Stomach (tissue), 9 donors: ENCODE data around the gene DPP10. TPM values are rescaled to one million over a fixed set of nuclear protein-coding genes. Genes with fewer than 3 reads are reported as not detected.

Source experiments
- DNase-seq, 2 donors: peaks; one replicate each; pipeline versions ENCODE4 v3.0.0 to v3.0.0-alpha.2; 2013 to 2019
- H3K27ac ChIP-seq, 5 donors: fragments of 200-600 bp in 4 of 5; sonication (generic) in 4 of 5; one replicate each; pipeline ENCODE4 v1.5.1; 2013 to 2019; ENCODE audit warnings: mild to moderate bottlenecking in 1 of 5, moderate library complexity in 1 of 5
- H3K27me3 ChIP-seq, 3 donors: fragments of 200-600 bp; sonication (generic); one replicate each; pipeline ENCODE4 v1.5.1; 2017 to 2019; ENCODE audit warnings: mixed run types in 1 of 3
- H3K36me3 ChIP-seq, 4 donors: fragments of 200-600 bp; sonication (generic); 1 replicate in 3 of 4; 2 replicates in 1 of 4; pipeline ENCODE4 v1.5.1; 2016 to 2019
- H3K4me1 ChIP-seq, 4 donors: fragments of 200-600 bp; sonication (generic); one replicate each; pipeline ENCODE4 v1.5.1; 2016 to 2019
- H3K4me3 ChIP-seq, 4 donors: fragments of 200-600 bp; sonication (generic) in 3 of 4; one replicate each; pipeline ENCODE4 v1.5.1; 2016 to 2019; ENCODE audit warnings: mild to moderate bottlenecking in 1 of 4
- H3K9me3 ChIP-seq, 4 donors: fragments of 200-600 bp; sonication (generic); one replicate each; pipeline ENCODE4 v1.5.1; 2016 to 2019
- CTCF ChIP-seq, 7 experiments: fragments of 450-650 bp in 4 of 7; fragments of 200-600 bp in 3 of 7; sonication (generic) in 3 of 7; IDR thresholded peaks; one replicate each; pipeline ENCODE4 v1.5.1; 2016 to 2019; ENCODE audit warnings: antibody characterized with exemption in 7 of 7, control low read depth in 2 of 7, mild to moderate bottlenecking in 1 of 7
- EP300 ChIP-seq: sonication (generic); formaldehyde crosslinking; IDR thresholded peaks from one replicate; pipeline ENCODE4 v1.6.1; 2017; ENCODE audit warnings: antibody characterized with exemption
- POLR2A ChIP-seq, 4 donors: fragments of 450-650 bp; IDR thresholded peaks; one replicate each; pipeline ENCODE4 v1.6.1; 2016; ENCODE audit warnings: antibody characterized with exemption in 4 of 4, control low read depth in 2 of 4, mild to moderate bottlenecking in 1 of 4, moderate library complexity in 1 of 4
- POLR2AphosphoS5 ChIP-seq, 3 donors: sonication (generic); formaldehyde crosslinking; IDR thresholded peaks; one replicate each; pipeline ENCODE4 v1.6.1; 2016; ENCODE audit warnings: antibody characterized with exemption in 3 of 3
- WGBS, 5 donors: extraction: QIAGEN DNeasy Blood & Tissue Kit in 3 of 5; methylation state at CpG; one replicate each; pipeline versions ENCODE4 v1.1.5 to v1.1.7; 2013 to 2018; 5-methylcytosine and 5-hydroxymethylcytosine counted together
- intact Hi-C: fragments of 100-400 bp; cut with DNase I; formaldehyde crosslinking; loops from one replicate; pipeline ENCODE4 v1.15.1; 2023; ENCODE audit warnings: low total_unique reads
- polyA plus RNA-seq, 3 donors: library from polyadenylated mRNA; stranded (reverse); fragments of 200-250 nt; gene quantifications; one replicate each; pipeline ENCODE4 v1.2.3, GENCODE V29; 2013
- total RNA-seq, 5 donors: library from RNA; depleted of rRNA; stranded (reverse); fragments of >200 nt; gene quantifications; one replicate each; pipeline versions ENCODE4 v1.1.0 to v1.2.3, GENCODE V29; 2014 to 2016
- donor health status: healthy with polysubstance abuse.
- donor health status: Bipolar disorder and iron deficiency.
- donor health status: healthy.

Gene DPP10
- total and polyA plus RNA-seq, 8 donors, result 0.18 to 15.6 (median 2.0) TPM; not detected in 1

- 58 to 70% (median 66%) methylated on average over 3 of the region's 3 CpGs for WGBS, 5 donors
- TF ChIP-seq EP300 (no peak), POLR2A (IDR thresholded peaks at IDR 0.05) (no peak), CTCF (IDR thresholded peaks at IDR 0.05) (no peak), POLR2AphosphoS5 (IDR thresholded peaks at IDR 0.05) (no peak)
- H3K27ac ChIP-seq, result no peak overlapping the region
- H3K4me3 ChIP-seq, result no peak overlapping the region
- no peaks in the 10 kb centered on the region for H3K9me3 ChIP-seq
- peaks cover 0 to 3% (median 0%) of the 10 kb centered on the region in 3 donors for H3K27me3 ChIP-seq
- intact Hi-C loops, result no loop called here
- no peaks in the 10 kb centered on the region for H3K4me1 ChIP-seq
- DNase-seq, result peak in 1 of 2 donors; percentile 15
- H3K36me3 ChIP-seq, result no peaks in the 10 kb centered on the region
Observed at GRCh38 chr2:114534116-114535084, 92.0 kb downstream of the DPP10 start.

GRCh38 chr2:114537777-114538176 is 95.3 kb downstream of the DPP10 start:
- Histone ChIP-seq H3K27ac (no peak overlapping the region), H3K27me3 (peaks cover 0 to 3% (median 0%) of the 10 kb centered on the region in 3 donors), H3K9me3 (no peaks in the 10 kb centered on the region), H3K4me3 (no peak overlapping the region), H3K36me3 (no peaks in the 10 kb centered on the region), H3K4me1 (peaks cover 0 to 3% (median 0%) of the 10 kb centered on the region in 4 donors)
- no peak for TF ChIP-seq EP300
- TF ChIP-seq CTCF (IDR thresholded peaks at IDR 0.05), result no peak
- no peak for TF ChIP-seq POLR2A (IDR thresholded peaks at IDR 0.05)
- no peak for TF ChIP-seq POLR2AphosphoS5 (IDR thresholded peaks at IDR 0.05)
- 47 to 82% (median 59%) methylated on average over 1 of the region's 1 CpG for WGBS, 5 donors
- intact Hi-C loops, result no loop called here
- no peak for DNase-seq

DNA sequence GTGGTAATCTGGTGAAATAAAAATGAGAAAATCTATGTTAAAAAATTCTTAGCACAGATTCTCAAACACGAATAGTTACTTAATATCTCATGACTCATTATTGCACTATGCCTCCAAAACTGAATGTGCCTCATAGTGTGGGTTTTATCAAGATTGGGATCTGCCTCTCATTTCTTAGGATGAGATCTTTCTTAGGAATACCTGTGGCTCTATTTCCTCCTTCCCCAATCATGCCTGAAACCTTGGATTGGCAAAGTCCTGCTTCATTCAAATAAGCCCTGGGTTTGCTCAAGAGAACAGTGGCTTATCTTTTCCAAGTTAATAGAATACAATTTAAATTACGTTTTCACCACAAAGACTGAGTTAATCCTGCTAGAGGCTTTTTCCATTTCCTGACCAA is 100.3 kb downstream of the DPP10 start:
- Histone ChIP-seq H3K4me1 (peaks cover 0 to 26% (median 6%) of the 10 kb centered on the region in 4 donors), H3K4me3 (no peak overlapping the region), H3K9me3 (no peaks in the 10 kb centered on the region), H3K27ac (peak overlapping the region in 2 of 5 donors; percentile 9 to 50), H3K27me3 (no peaks in the 10 kb centered on the region), H3K36me3 (no peaks in the 10 kb centered on the region)
- intact Hi-C loops, result no loop called here
- TF ChIP-seq CTCF (IDR thresholded peaks at IDR 0.05) (no peak), EP300 (no peak), POLR2AphosphoS5 (IDR thresholded peaks at IDR 0.05) (no peak), POLR2A (IDR thresholded peaks at IDR 0.05) (no peak)
- peak in 1 of 2 donors; percentile 2 for DNase-seq
- 14 to 28% (median 18%) methylated on average over 2 of the region's 2 CpGs for WGBS, 5 donors

GRCh38 chr2:114543236-114543766 is 100.9 kb downstream of the DPP10 start:
- intact Hi-C loops, result no loop called here
- H3K4me3 ChIP-seq, result no peak overlapping the region
- H3K36me3 ChIP-seq, result no peaks in the 10 kb centered on the region
- 5 to 13% (median 11%) methylated on average over 7 of the region's 7 CpGs for WGBS, 5 donors
- peak overlapping the region in 3 of 5 donors; percentile 9 to 50 (median 18) for H3K27ac ChIP-seq
- peak in 1 of 2 donors; percentile 71 for DNase-seq
- TF ChIP-seq POLR2AphosphoS5 (IDR thresholded peaks at IDR 0.05) (no peak), POLR2A (IDR thresholded peaks at IDR 0.05) (no peak), EP300 (no peak), CTCF (IDR thresholded peaks at IDR 0.05) (peak in 1 of 7 experiments; percentile 14)
- H3K4me1 ChIP-seq, result peaks cover 0 to 26% (median 6%) of the 10 kb centered on the region in 4 donors
- H3K27me3 ChIP-seq, result no peaks in the 10 kb centered on the region
- no peaks in the 10 kb centered on the region for H3K9me3 ChIP-seq
